HG03558 (cell line): ENCODE measurements around the gene ADSS1.

Experiments
- ATAC-seq: cut with Tn5 transposase; IDR thresholded peaks from one replicate; pipeline ENCODE4 v1.9.1; 2021; ENCODE audit warnings: moderate number of reproducible peaks; ENCODE audit not compliant: unreplicated experiment; ENCODE audit errors: extremely low read depth

The ADSS1 gene

GRCh38 chr14:104686624-104687517, 37.2 kb upstream of the ADSS1 start:
- ATAC-seq, result no peak

GRCh38 chr14:104687601-104688504, 36.2 kb upstream of the ADSS1 start:
- ATAC-seq, result no peak

GRCh38 chr14:104688505-104689108, 35.4 kb upstream of the ADSS1 start:
- ATAC-seq, result no peak

GRCh38 chr14:104689109-104689880, 34.7 kb upstream of the ADSS1 start, which contains the start of gene INF2:
Gene INF2, plus strand, starts transcription at chr14:104689618. Its CDS starts 11,748 bp downstream, at chr14:104701366.
- ATAC-seq, result no peak

- no peak for ATAC-seq
These were observed 33.9 kb upstream of the ADSS1 start for GRCh38 chr14:104689881-104690711.

GRCh38 chr14:104690861-104691455, 33.1 kb upstream of the ADSS1 start:
- no peak for ATAC-seq

- ATAC-seq, result no peak
These were observed 32.3 kb upstream of the ADSS1 start for GRCh38 chr14:104691546-104692260.

- ATAC-seq, result no peak
These were observed 31.6 kb upstream of the ADSS1 start for GRCh38 chr14:104692261-104692938.

GRCh38 chr14:104692939-104693315, 31.1 kb upstream of the ADSS1 start:
- no peak for ATAC-seq

- no peak for ATAC-seq
These were observed 30.3 kb upstream of the ADSS1 start for GRCh38 chr14:104693482-104694431.

- no peak for ATAC-seq
These were observed 29.5 kb upstream of the ADSS1 start for GRCh38 chr14:104694475-104694950.

GRCh38 chr14:104694991-104695659, 28.9 kb upstream of the ADSS1 start:
- ATAC-seq, result no peak

GRCh38 chr14:104695660-104696000, 28.4 kb upstream of the ADSS1 start:
- no peak for ATAC-seq

- ATAC-seq, result no peak
These were observed 27.2 kb upstream of the ADSS1 start for GRCh38 chr14:104696671-104697316.

GRCh38 chr14:104697317-104697703, 26.7 kb upstream of the ADSS1 start:
- no peak for ATAC-seq
